Measurements from ENCODE around the gene MRTFA. TPM values are rescaled to one million over a fixed set of nuclear protein-coding genes. Genes with fewer than 3 reads are reported as not detected.
A peak's percentile ranks its signal among the peaks of the same experiment; 100 is the strongest.

MRTFA gene
- total and polyA plus RNA-seq, 2 of the 13 experiments (the other 11 are each of a cell fraction or from before 2014, with no cell fraction given) = 2.4 to 8.2 TPM

DNA sequence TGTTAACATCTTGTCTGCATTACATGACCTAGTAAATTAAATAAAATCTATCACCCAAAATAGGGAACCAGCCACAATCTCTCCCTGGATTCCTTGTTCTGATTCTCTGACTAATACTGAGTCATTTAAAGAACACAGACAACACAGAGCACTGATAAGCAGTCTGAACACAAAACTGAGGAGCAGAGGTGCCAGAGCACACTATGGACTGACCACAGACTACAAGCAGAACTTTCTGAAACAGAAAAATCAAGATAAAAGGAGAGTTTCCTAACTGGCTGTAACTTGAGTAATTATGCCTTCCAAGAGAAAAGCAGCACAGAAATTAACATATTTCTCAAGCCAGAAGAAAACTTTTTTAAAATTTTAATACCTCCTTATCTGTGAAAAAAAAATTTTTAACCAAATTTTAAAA is 137.3 kb downstream of the MRTFA start:
- Histone ChIP-seq H3K4me3 (replicated peaks in 1 of 3; ENCODE audit: insufficient read depth in 1 of 3, low read depth in 2 of 3, low read length in 3 of 3) (peak overlapping the region in 2 of 3 experiments; percentile 0 to 17; a peak in 2 of 6 replicates), H4K20me1 (ENCODE audit: insufficient read depth, low read length) (no peaks in the 10 kb centered on the region), H3K36me3 (replicated peaks in 1 of 2; ENCODE audit: control insufficient read depth in 1 of 2, insufficient read depth in 2 of 2, low read length in 2 of 2) (no peaks in the 10 kb centered on the region), H3K4me2 (ENCODE audit: low read depth, low read length) (peak overlapping the region; percentile 54), H2AFZ (ENCODE audit: low read length) (no peak overlapping the region), H3K9me3 (ENCODE audit: low read length) (no peaks in the 10 kb centered on the region), H3K27ac (ENCODE audit: extremely low read length, insufficient read depth, low read length) (peak overlapping the region; percentile 62), H3K9ac (ENCODE audit: insufficient read depth, low read depth, low read length) (peak overlapping the region; percentile 7; the same call in 1 of the 2 replicates), H3K4me1 (ENCODE audit: insufficient read depth, low read length) (peaks cover 36% of the 10 kb centered on the region), H3K79me2 (ENCODE audit: insufficient read depth, low read length) (no peaks in the 10 kb centered on the region), H3K27me3 (ENCODE audit: control insufficient read depth in 1 of 2, insufficient read depth in 2 of 2, low read length in 2 of 2) (no peaks in the 10 kb centered on the region)
- peak; percentile 60 for ATAC-seq
- in situ Hi-C loops (cut with HindIII; ENCODE audit: extremely low pct_ligation_motif_present, low pct_unique_long_range_greater_than_20kb) (no loop called here), intact Hi-C loops (cut with micrococcal nuclease; ENCODE audit: unreplicated experiment) (no loop called here)
- peak; percentile 84 for DNase-seq (ENCODE audit: low spot score)
- BruUV-seq (replicated peaks) = no TSS peak
- ChIA-PET CTCF (ENCODE audit: low intra/inter-chr PET ratio, low total read pairs) (no interaction called here), POLR2A (interaction anchor here (1.4 kb wide), 2 partner anchors 84 to 152 kb away, joined by 3 to 12 read pairs; no protein-coding TSS in a partner anchor)
- FAIRE-seq = peak; percentile 40
- peak; percentile 6; the same call in 1 of the 2 replicates for TF ChIP-seq CEBPG (CRISPR knock-in tag; IDR thresholded peaks at IDR 0.05)
- TF ChIP-seq, protein P1, sequence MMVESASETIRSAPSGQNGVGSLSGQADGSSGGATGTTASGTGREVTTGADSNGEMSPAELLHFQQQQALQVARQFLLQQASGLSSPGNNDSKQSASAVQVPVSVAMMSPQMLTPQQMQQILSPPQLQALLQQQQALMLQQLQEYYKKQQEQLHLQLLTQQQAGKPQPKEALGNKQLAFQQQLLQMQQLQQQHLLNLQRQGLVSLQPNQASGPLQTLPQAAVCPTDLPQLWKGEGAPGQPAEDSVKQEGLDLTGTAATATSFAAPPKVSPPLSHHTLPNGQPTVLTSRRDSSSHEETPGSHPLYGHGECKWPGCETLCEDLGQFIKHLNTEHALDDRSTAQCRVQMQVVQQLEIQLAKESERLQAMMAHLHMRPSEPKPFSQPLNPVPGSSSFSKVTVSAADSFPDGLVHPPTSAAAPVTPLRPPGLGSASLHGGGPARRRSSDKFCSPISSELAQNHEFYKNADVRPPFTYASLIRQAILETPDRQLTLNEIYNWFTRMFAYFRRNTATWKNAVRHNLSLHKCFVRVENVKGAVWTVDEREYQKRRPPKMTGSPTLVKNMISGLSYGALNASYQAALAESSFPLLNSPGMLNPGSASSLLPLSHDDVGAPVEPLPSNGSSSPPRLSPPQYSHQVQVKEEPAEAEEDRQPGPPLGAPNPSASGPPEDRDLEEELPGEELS (CRISPR knock-in tag; IDR thresholded peaks at IDR 0.05) = 0 out of 2 replicates have a peak, but pooled peaks have one; percentile 40
- TF ChIP-seq GATAD2A (CRISPR knock-in tag; IDR thresholded peaks at IDR 0.05) = peak; percentile 19; the same call in 1 of the 2 replicates
- 0 out of 2 replicates have a peak, but pooled peaks have one; percentile 19 for TF ChIP-seq FOXA3 (CRISPR knock-in tag; IDR thresholded peaks at IDR 0.05)
- peak; percentile 27; the same call in 1 of the 2 replicates for TF ChIP-seq SOX5 (CRISPR knock-in tag; IDR thresholded peaks at IDR 0.05; ENCODE audit: borderline replicate concordance)
- no peak for TF ChIP-seq SOX13 (IDR thresholded peaks at IDR 0.05)
- TF ChIP-seq SOX13 (CRISPR knock-in tag; conservative IDR thresholded peaks at IDR 0.05 in 1 of 2, IDR thresholded peaks at IDR 0.05 in 1 of 2) = peak in 1 of 2 experiments; percentile 62; a peak in 1 of 4 replicates
- peak; percentile 16; the same call in 1 of the 2 replicates for TF ChIP-seq NCOA2 (CRISPR knock-in tag; IDR thresholded peaks at IDR 0.05)
- peak; percentile 43; the same call in 1 of the 2 replicates for TF ChIP-seq TBX3 (IDR thresholded peaks at IDR 0.05; ENCODE audit: borderline replicate concordance)
- TF ChIP-seq, protein P2, sequence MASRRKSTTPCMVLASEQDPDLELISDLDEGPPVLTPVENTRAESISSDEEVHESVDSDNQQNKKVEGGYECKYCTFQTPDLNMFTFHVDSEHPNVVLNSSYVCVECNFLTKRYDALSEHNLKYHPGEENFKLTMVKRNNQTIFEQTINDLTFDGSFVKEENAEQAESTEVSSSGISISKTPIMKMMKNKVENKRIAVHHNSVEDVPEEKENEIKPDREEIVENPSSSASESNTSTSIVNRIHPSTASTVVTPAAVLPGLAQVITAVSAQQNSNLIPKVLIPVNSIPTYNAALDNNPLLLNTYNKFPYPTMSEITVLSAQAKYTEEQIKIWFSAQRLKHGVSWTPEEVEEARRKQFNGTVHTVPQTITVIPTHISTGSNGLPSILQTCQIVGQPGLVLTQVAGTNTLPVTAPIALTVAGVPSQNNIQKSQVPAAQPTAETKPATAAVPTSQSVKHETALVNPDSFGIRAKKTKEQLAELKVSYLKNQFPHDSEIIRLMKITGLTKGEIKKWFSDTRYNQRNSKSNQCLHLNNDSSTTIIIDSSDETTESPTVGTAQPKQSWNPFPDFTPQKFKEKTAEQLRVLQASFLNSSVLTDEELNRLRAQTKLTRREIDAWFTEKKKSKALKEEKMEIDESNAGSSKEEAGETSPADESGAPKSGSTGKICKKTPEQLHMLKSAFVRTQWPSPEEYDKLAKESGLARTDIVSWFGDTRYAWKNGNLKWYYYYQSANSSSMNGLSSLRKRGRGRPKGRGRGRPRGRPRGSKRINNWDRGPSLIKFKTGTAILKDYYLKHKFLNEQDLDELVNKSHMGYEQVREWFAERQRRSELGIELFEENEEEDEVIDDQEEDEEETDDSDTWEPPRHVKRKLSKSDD (CRISPR knock-in tag; IDR thresholded peaks at IDR 0.05; ENCODE audit: low read depth) = no peak
- TF ChIP-seq HMG20A (CRISPR knock-in tag; IDR thresholded peaks at IDR 0.05; ENCODE audit: borderline replicate concordance) = peak; percentile 40; the same call in 1 of the 2 replicates
- TF ChIP-seq, protein P3, sequence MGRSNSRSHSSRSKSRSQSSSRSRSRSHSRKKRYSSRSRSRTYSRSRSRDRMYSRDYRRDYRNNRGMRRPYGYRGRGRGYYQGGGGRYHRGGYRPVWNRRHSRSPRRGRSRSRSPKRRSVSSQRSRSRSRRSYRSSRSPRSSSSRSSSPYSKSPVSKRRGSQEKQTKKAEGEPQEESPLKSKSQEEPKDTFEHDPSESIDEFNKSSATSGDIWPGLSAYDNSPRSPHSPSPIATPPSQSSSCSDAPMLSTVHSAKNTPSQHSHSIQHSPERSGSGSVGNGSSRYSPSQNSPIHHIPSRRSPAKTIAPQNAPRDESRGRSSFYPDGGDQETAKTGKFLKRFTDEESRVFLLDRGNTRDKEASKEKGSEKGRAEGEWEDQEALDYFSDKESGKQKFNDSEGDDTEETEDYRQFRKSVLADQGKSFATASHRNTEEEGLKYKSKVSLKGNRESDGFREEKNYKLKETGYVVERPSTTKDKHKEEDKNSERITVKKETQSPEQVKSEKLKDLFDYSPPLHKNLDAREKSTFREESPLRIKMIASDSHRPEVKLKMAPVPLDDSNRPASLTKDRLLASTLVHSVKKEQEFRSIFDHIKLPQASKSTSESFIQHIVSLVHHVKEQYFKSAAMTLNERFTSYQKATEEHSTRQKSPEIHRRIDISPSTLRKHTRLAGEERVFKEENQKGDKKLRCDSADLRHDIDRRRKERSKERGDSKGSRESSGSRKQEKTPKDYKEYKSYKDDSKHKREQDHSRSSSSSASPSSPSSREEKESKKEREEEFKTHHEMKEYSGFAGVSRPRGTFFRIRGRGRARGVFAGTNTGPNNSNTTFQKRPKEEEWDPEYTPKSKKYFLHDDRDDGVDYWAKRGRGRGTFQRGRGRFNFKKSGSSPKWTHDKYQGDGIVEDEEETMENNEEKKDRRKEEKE (IDR thresholded peaks at IDR 0.05) = no peak
- TF ChIP-seq ZNF432 (CRISPR knock-in tag; IDR thresholded peaks at IDR 0.05; ENCODE audit: borderline replicate concordance) = no peak
- TF ChIP-seq ZNF3 (CRISPR knock-in tag; IDR thresholded peaks at IDR 0.05) = 0 out of 2 replicates have a peak, but pooled peaks have one; percentile 50
- TF ChIP-seq, protein P4, sequence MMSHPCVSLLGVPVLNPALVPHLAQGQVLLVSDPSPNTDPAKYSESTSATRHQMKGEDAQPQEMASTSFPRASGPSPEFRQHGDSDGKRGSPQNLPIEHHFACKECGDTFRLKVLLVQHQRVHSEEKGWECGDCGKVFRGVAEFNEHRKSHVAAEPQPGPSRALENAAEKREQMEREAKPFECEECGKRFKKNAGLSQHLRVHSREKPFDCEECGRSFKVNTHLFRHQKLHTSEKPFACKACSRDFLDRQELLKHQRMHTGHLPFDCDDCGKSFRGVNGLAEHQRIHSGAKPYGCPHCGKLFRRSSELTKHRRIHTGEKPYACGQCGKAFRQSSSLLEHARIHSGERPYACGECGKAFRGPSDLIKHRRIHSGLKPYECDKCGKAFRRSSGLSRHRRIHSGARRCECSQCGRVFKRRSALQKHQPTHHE (CRISPR knock-in tag; IDR thresholded peaks at IDR 0.05; ENCODE audit: borderline replicate concordance) = no peak

All from HepG2 (cell line).